Stimulated activated CD4-positive, alpha-beta T cell treated with anti-CD3 and anti-CD28 coated beads, Interleukin-4, amount 100 ng/mL, for 48 hours (primary cell): ENCODE measurements around the gene UBE2S.
"Not testable (repeated sequence)": the region's sequence is repeated elsewhere in the genome, so short reads cannot be mapped to it uniquely, and the experiment has no call there.

ENCODE experiments used
- DNase-seq, 2 donors: peaks; one replicate each; pipeline ENCODE4 v3.0.0-alpha.2; 2020; ENCODE audit warnings: low read depth in 2 of 2

Gene UBE2S

GRCh38 chr19:55406091-55406825 lies 1.3 kb downstream of the UBE2S start:
- no peak for DNase-seq

DNA sequence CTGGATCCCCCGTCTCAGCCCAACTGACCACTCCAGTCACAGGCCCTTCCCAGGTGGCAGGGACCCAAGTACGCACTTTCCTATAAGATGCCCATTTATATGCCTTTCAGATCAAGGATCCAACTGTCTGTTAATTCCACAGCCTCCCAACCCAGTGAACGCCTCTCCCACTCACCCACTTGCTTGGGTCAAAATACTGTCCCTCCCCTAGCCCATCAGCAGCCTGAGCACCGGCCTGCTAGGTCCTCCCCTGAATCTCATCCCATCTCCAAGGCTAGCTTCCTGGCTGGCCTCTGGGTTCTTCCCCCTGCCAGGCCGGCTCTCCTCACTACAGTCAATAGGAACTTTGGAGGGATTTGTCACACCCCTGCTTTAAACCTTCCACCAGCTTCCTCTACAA lies 1.9 kb downstream of the UBE2S start:
- DNase-seq: no peak

DNA sequence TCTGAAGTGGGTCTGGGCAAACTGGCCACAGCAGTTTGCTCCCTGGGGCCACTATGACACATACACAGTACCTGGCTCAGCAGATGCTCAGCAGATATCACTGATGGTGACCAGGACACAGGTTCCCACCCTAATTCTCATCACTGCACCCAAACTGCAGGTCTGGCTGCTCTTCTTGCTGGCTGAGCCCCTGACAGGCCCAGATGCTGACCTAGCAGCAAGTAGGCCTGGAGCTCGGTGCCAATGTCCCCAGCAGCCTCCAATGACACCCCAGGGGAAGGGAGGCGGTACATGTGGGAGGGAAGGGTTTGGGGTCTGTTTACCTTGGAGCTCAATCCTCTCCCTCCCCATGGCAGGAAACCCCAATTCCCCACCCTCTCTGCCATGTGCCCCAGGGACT lies 5.1 kb downstream of the UBE2S start:
- no peak for DNase-seq

GRCh38 chr19:55401390-55401789 lies 6.2 kb downstream of the UBE2S start:
- DNase-seq: not testable (repeated sequence)

DNA sequence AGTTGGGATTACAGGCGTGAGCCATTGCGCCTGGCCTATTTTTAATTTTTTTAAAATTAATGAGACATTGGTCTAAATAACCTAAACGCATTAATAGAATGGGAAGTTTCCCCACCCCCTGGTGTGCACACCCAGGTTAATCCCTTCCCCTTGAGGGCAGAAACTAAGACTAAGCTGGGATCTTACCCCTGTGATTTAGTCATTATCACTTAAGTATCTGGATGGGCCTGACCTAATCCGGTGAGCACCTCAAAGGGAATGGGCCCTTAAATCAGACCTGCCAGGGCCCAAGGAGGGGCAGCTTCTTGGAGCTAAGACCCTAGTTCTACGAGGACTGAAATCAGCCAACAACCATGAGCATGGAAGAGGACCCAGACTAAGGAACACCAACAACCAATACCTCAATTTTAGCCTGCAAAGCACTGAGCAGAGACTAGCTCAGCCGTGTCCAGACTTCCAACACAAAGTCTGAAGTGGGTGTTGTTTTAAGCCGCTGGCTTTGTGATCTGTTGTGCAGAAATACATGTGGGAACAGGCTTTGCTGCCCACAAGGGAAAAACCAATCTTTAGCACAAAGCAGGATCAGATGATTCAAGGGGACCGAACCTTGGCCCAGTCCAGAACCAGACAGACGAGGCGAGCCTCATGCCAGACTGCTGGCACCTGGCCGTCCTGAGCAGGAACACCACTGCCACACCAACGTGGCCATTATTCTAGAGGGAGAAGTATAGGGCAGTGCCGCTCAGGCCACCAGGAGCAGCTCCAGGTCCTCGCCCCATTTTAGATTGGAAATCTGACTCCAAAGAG lies 7.1 kb downstream of the UBE2S start:
- no peak for DNase-seq

- DNase-seq: no peak
These were observed 9.2 kb downstream of the UBE2S start for GRCh38 chr19:55398200-55398925.

- no peak for DNase-seq
These were observed 14.5 kb downstream of the UBE2S start for GRCh38 chr19:55392820-55393761.

- DNase-seq: no peak
These were observed 15.6 kb downstream of the UBE2S start for GRCh38 chr19:55391702-55392615.

GRCh38 chr19:55391191-55391670 lies 16.4 kb downstream of the UBE2S start:
- DNase-seq: no peak

DNA sequence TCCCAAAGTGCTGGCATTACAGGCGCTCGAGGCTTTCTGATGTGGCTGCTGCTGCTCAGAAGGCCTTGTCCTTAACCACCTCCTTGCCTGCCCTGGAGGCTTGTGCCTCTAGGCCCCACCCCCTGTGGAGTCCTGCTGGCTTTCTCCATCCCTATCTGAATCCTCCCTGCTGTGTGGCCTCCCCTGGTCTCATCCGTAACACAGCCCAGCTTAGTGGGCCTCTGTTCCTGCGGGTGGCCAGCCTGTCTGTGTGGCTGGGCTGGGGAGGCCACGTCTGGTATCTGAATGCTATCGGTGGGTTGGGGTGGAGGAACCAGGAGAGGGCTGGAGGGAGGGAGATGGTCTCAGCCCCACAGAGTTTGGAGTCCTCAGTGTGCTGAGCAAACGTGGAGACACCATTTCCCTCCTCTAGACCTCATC lies 17.1 kb downstream of the UBE2S start:
- DNase-seq: no peak

- no peak for DNase-seq
These were observed 17.9 kb downstream of the UBE2S start for GRCh38 chr19:55389386-55390317.

DNA sequence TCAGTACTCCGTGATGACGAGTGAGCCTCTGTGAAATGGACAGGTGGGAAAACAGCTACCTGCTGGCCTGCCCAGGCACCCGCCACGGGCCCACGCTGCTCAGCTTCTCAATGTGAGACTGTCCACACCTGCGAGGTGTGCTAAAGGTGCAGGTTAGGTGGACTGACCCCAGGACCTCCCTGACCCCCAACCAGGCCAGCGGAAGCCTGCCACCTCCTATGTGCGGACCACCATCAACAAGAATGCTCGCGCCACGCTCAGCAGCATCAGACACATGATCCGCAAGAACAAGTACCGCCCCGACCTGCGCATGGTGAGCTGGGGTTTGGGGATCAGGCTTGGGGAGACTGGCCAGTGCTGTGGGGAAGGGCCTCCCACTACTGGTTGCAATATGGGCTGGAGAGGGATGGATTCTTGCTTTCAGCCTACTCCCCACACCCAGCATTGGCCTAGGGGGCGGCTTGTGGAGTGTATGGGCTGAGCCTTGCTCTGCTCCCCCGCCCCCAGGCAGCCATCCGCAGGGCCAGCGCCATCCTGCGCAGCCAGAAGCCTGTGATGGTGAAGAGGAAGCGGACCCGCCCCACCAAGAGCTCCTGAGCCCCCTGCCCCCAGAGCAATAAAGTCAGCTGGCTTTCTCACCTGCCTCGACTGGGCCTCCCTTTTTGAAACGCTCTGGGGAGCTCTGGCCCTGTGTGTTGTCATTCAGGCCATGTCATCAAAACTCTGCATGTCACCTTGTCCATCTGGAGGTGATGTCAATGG lies 19.7 kb downstream of the UBE2S start:
- no peak for DNase-seq

DNA sequence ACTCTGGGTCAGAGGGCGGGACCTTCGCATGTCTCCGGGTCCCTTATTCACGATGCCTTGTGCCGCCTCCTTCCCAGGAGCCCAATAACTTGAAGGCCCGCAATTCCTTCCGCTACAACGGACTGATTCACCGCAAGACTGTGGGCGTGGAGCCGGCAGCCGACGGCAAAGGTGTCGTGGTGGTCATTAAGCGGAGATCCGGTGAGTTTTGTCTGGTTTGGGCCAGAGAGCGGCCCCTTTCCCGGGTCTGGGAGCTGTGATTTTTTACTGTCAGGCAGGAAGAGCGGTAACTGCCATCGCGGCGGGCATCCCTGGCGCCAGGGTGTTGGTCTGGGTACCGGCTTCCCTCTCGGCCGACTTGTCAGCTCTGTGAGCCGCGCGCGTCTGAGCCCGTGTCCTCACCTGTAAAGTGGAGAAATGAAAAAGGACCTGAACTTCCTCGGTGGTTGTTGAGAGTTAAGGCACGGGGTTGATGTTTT lies 21.1 kb downstream of the UBE2S start:
- peak in 1 of 2 donors; percentile 38 for DNase-seq

DNA sequence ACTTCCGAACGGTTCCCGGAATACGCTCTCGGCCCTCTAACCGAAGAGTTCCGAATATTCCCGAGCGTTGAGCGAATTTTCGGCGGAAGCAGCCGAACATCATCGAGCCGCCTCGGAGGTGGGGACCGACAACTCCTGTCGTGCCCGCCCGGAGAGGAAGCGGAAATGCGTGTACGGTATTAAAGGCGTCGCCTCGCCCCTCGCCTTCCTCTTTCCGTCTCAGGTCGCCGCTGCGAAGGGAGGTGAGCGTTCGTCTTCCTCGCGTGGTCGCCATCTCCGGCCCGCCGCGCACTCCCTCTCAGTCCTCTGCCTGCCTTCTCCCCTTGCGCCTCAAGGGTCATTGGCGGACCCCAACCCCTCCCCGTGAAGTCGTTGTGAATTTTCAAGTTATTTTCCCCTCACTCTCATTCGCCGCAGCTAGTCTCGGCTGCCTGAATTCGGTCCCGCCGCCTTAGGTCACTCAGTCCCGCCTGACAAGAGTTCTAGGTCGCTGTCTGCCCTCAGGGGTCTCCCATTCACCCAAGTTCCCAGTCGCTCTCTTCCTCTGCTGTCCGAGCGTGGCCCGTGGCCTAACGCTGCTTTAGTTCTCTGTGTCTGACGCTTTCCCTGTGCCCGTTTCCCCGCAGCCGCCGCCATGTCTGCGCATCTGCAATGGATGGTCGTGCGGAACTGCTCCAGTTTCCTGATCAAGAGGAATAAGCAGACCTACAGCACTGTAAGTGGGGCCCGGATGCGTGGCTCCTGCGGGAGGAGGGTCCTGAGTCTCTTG lies 21.7 kb downstream of the UBE2S start, which contains the start of gene RPL28:
Gene RPL28 (plus strand): TSS at position 209 of the 769 bp plus-strand sequence. CDS start 426 bp downstream, at position 635.
- DNase-seq: peak; percentile 95 to 98

GRCh38 chr19:55384920-55385723 lies 22.5 kb downstream of the UBE2S start:
- peak; percentile 95 to 96 for DNase-seq
